ENCODE measurements around the gene APEX1. TPM values are rescaled to one million over a fixed set of nuclear protein-coding genes. Genes with fewer than 3 reads are reported as not detected.

The APEX1 gene
- total RNA-seq, 1 donor from 2014 or later, result 21.5 TPM

DNA sequence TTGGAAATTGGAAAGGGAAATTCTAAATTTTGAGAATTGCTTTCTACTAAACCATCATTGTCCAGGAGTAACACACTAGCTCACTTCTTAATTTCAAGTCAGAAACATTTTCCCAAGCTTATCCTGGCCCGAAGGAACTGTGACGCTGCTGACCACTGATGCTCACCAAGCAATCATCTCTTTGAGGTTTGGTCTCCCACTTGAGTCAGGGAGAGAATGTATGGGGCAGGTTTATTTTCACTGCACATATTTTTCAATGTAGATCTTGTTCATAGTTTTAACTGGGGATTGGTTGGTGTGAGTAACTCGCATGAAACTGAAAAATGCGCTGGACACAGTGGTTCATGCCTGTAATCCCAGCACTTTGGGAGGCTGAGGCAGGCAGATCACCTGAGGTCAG is 37.5 kb downstream of the APEX1 start:
- Histone ChIP-seq H3K27me3 (no peaks in the 10 kb centered on the region), H3K4me3 (no peak overlapping the region), H3K4me1 (no peaks in the 10 kb centered on the region), H3K9me3 (no peaks in the 10 kb centered on the region), H3K27ac (no peak overlapping the region), H3K36me3 (no peaks in the 10 kb centered on the region)
- TF ChIP-seq, protein P1, sequence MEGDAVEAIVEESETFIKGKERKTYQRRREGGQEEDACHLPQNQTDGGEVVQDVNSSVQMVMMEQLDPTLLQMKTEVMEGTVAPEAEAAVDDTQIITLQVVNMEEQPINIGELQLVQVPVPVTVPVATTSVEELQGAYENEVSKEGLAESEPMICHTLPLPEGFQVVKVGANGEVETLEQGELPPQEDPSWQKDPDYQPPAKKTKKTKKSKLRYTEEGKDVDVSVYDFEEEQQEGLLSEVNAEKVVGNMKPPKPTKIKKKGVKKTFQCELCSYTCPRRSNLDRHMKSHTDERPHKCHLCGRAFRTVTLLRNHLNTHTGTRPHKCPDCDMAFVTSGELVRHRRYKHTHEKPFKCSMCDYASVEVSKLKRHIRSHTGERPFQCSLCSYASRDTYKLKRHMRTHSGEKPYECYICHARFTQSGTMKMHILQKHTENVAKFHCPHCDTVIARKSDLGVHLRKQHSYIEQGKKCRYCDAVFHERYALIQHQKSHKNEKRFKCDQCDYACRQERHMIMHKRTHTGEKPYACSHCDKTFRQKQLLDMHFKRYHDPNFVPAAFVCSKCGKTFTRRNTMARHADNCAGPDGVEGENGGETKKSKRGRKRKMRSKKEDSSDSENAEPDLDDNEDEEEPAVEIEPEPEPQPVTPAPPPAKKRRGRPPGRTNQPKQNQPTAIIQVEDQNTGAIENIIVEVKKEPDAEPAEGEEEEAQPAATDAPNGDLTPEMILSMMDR (IDR thresholded peaks at IDR 0.05), result no peak
- no peak for DNase-seq (ENCODE audit: low spot score in 2 of 2)
- intact Hi-C loops (cut with DNase I), result no loop called here

DNA sequence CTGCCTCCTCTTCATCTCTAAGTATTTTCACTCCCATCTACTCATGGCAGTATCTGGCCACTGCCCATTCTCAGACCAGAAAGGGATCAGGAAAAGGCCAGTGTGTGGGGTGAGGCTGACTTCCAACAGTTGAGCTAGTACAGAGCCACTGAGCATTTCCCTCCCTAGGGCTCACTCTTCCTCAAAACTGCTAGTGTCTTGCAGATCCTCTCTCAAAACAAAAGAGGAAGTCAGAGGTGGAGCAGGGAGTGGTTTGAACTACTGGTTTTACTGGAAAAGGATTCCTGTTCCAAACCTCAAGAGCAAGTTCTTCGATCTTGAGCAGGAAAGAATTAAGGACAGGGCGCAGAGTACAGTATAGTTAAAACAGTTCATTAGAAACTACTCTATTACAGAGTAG is 38.6 kb downstream of the APEX1 start:
- H3K36me3 ChIP-seq, result no peaks in the 10 kb centered on the region
- intact Hi-C loops (cut with DNase I), result no loop called here
- no peaks in the 10 kb centered on the region for H3K27me3 ChIP-seq
- DNase-seq (ENCODE audit: low spot score in 2 of 2), result no peak
- no peak overlapping the region for H3K4me3 ChIP-seq
- H3K4me1 ChIP-seq, result no peaks in the 10 kb centered on the region
- no peak overlapping the region for H3K27ac ChIP-seq
- TF ChIP-seq, protein P1 (IDR thresholded peaks at IDR 0.05), result no peak
- no peaks in the 10 kb centered on the region for H3K9me3 ChIP-seq

DNA sequence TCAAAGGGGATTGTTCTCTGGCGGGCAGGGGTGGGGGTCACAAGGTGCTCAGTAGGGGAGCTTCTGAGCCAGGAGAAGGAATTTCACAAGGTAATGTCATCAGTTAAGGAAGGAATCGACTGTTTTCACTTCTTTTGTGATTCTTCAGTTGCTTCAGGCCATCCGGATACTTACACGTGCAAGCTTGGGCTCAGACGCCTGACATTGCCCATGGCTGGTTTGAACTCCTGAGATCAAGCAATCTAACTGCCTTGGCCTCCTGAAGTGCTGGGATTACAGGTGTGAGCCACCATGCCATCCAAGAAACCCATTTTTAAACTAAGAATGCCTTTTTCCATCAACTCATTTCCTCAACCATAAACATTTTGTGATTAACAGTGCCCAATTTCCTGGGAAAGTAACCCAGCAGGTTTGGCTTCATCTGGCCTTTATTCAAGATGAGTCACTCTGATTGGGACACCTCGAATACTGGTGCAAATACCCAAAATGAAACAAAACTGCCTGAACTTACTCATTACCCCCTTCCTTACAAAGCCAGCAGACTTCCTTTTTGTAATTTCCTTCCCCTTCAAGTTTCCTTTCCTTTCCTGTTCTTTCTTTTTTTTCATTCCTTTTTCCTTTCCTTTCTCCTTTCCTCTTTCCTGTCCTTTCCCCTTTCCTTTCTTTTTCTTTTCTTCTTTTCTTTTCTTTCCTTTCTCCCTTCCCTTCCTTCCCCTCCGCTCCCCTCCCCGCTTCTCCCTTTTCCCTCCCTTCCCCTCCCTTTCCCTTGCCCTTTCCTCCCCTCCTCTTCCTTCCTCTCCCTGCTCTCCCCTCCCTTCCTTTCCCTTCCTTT is 40.1 kb downstream of the APEX1 start:
- H3K27me3 ChIP-seq, result no peaks in the 10 kb centered on the region
- no peaks in the 10 kb centered on the region for H3K36me3 ChIP-seq
- DNase-seq (ENCODE audit: low spot score in 2 of 2), result no peak
- intact Hi-C loops (cut with DNase I), result no loop called here
- TF ChIP-seq, protein P1 (IDR thresholded peaks at IDR 0.05), result no peak
- no peaks in the 10 kb centered on the region for H3K4me1 ChIP-seq
- H3K9me3 ChIP-seq, result no peaks in the 10 kb centered on the region
- H3K4me3 ChIP-seq, result no peak overlapping the region
- H3K27ac ChIP-seq, result no peak overlapping the region

DNA sequence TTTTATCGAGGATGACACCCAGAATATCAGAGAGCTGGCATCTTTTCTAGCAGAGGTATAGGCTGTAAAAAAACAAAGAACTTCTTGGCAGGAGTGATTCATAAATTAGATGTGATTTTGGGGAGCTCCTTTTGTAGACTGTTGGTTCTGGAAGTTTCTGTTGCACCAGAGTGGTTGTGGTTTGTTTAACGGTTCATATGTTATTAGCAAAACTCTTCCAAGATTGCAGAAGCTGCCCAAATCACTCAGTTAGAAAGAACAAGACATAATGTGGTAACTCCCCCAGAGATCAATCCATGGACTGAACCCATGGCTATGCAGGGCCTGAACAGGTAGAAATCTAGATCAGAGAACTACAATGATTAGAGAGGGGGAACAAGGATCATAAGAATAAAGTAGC is 43.6 kb downstream of the APEX1 start:
- H3K36me3 ChIP-seq, result no peaks in the 10 kb centered on the region
- no peak overlapping the region for H3K4me3 ChIP-seq
- no peak overlapping the region for H3K27ac ChIP-seq
- H3K9me3 ChIP-seq, result no peaks in the 10 kb centered on the region
- no peaks in the 10 kb centered on the region for H3K27me3 ChIP-seq
- H3K4me1 ChIP-seq, result no peaks in the 10 kb centered on the region
- no peak for DNase-seq (ENCODE audit: low spot score in 2 of 2)
- intact Hi-C loops (cut with DNase I), result no loop called here
- TF ChIP-seq, protein P1 (IDR thresholded peaks at IDR 0.05), result no peak

DNA sequence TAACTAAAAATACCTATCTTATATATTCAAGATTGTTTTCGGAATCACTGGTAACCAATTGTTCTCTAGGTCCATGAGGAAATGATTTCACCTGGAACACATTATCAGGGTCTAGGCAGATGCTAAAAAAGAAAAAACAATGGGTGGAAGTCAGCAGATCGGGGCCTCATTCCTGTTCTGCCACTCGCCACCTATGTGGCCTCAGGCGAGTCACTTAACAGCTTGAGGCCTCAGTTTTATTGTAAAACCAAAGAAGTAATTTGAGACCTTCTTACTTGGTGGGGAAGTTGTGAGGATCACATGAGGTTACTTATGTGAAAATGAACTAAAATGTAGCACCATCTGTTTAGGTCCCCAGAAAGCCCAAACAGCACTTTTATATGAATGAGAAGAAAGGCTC is 44.1 kb downstream of the APEX1 start:
- TF ChIP-seq, protein P1 (IDR thresholded peaks at IDR 0.05), result no peak
- no peaks in the 10 kb centered on the region for H3K27me3 ChIP-seq
- H3K4me1 ChIP-seq, result no peaks in the 10 kb centered on the region
- H3K9me3 ChIP-seq, result no peaks in the 10 kb centered on the region
- no peak overlapping the region for H3K27ac ChIP-seq
- no peak for DNase-seq (ENCODE audit: low spot score in 2 of 2)
- intact Hi-C loops (cut with DNase I), result no loop called here
- H3K4me3 ChIP-seq, result no peak overlapping the region
- no peaks in the 10 kb centered on the region for H3K36me3 ChIP-seq
